ENCODE results near the gene UBASH3A.

UBASH3A gene

DNA sequence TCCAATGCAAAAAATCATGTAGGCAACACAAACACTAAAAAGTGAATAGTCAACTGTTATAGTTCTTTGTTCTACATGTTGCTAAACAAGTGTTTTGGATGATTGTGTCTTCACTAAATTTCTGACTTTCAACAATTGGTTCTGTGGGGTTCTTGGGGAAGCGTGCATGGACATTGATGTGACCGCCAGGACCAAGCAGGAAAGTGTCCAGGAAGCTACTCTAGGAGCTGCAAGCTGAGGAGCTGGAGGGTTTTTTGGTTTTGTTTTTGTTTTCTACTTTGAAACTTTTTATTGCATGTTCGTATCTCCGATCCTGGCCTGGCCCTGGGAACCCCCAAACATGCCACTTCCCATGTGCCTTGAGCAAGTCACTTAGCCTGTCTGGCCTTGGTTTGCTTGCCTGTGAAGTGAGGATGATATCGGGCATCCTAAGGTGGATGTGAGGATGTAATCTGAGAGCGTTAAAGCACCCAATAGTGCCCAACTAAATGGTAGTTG lies 15.8 kb upstream of the UBASH3A start:
- H4K20me1 ChIP-seq (ENCODE audit: insufficient read depth, low read length) = no peaks in the 10 kb centered on the region
- peaks cover 20% of the 10 kb centered on the region for H3K27me3 ChIP-seq (ENCODE audit: insufficient read depth, low read length)
- H3F3A ChIP-seq (ENCODE audit: insufficient read depth, low read length) = no peaks in the 10 kb centered on the region
- H3K27ac ChIP-seq (ENCODE audit: low read depth, low read length, poor library complexity, severe bottlenecking) = no peak overlapping the region
- H3K9ac ChIP-seq (ENCODE audit: low read length) = no peak overlapping the region
- peaks cover 1% of the 10 kb centered on the region for H3K4me1 ChIP-seq (ENCODE audit: insufficient read depth, low read length, severe bottlenecking)
- H3K36me3 ChIP-seq (ENCODE audit: insufficient read depth, low read length) = no peaks in the 10 kb centered on the region
- H3K9me2 ChIP-seq (ENCODE audit: low read depth, low read length) = no peaks in the 10 kb centered on the region
- TF ChIP-seq, protein P1, sequence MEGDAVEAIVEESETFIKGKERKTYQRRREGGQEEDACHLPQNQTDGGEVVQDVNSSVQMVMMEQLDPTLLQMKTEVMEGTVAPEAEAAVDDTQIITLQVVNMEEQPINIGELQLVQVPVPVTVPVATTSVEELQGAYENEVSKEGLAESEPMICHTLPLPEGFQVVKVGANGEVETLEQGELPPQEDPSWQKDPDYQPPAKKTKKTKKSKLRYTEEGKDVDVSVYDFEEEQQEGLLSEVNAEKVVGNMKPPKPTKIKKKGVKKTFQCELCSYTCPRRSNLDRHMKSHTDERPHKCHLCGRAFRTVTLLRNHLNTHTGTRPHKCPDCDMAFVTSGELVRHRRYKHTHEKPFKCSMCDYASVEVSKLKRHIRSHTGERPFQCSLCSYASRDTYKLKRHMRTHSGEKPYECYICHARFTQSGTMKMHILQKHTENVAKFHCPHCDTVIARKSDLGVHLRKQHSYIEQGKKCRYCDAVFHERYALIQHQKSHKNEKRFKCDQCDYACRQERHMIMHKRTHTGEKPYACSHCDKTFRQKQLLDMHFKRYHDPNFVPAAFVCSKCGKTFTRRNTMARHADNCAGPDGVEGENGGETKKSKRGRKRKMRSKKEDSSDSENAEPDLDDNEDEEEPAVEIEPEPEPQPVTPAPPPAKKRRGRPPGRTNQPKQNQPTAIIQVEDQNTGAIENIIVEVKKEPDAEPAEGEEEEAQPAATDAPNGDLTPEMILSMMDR (IDR thresholded peaks at IDR 0.05; ENCODE audit: low read length) = no peak
- no peak for TF ChIP-seq EZH2 (IDR thresholded peaks at IDR 0.05; ENCODE audit: borderline replicate concordance, low read length)
- H3K4me2 ChIP-seq (ENCODE audit: low read length) = no peak overlapping the region
- no peak overlapping the region for H3K4me3 ChIP-seq (ENCODE audit: low read depth, low read length, poor library complexity, severe bottlenecking)
- H2AFZ ChIP-seq (ENCODE audit: low read length) = no peak overlapping the region
- H3K9me3 ChIP-seq (ENCODE audit: low read length) = no peaks in the 10 kb centered on the region
- H3K79me2 ChIP-seq (ENCODE audit: insufficient read depth, low read length) = no peaks in the 10 kb centered on the region

DNA sequence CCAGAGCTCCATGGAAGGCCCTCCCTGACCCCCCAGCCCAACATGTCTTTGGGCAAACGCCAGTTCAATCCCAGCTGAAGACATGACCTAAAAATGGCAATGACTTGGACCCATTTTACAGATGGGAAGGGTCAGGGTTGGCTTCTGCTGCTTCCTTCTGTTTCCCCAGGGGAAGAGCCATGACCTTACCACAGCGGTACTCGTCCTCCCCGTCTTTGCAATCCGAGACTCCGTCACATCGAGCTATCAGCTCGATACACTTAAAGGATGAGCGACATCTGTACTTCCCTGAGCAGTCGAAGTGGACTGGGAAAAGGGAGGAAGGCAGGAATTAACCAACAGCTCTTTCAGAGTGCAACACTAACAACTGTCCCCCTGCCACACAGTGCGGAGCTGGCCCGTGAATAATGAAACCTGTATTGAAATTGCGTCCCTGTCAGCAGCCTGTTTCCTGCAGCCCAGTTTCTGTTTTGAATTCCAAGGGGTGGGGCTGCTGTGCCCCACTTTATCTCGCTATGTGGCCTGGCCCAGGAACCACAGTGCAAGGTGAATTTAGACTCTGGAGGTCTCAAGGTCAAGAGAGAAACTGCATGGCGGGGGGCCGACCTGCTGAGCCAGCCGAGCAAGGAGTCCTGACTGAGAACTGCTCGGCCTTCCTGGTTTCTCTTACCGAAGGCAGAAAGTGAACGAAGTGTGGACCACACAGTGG lies 14.8 kb upstream of the UBASH3A start:
- H3K27me3 ChIP-seq (ENCODE audit: insufficient read depth, low read length) = peaks cover 20% of the 10 kb centered on the region
- no peak overlapping the region for H2AFZ ChIP-seq (ENCODE audit: low read length)
- TF ChIP-seq EZH2 (IDR thresholded peaks at IDR 0.05; ENCODE audit: borderline replicate concordance, low read length) = no peak
- TF ChIP-seq, protein P1 (IDR thresholded peaks at IDR 0.05; ENCODE audit: low read length) = no peak
- peaks cover 8% of the 10 kb centered on the region for H3K4me1 ChIP-seq (ENCODE audit: insufficient read depth, low read length, severe bottlenecking)
- H3K9ac ChIP-seq (ENCODE audit: low read length) = no peak overlapping the region
- H3K79me2 ChIP-seq (ENCODE audit: insufficient read depth, low read length) = no peaks in the 10 kb centered on the region
- no peaks in the 10 kb centered on the region for H4K20me1 ChIP-seq (ENCODE audit: insufficient read depth, low read length)
- no peak overlapping the region for H3K27ac ChIP-seq (ENCODE audit: low read depth, low read length, poor library complexity, severe bottlenecking)
- H3K9me2 ChIP-seq (ENCODE audit: low read depth, low read length) = no peaks in the 10 kb centered on the region
- H3K4me2 ChIP-seq (ENCODE audit: low read length) = no peak overlapping the region
- H3K9me3 ChIP-seq (ENCODE audit: low read length) = no peaks in the 10 kb centered on the region
- no peaks in the 10 kb centered on the region for H3K36me3 ChIP-seq (ENCODE audit: insufficient read depth, low read length)
- no peaks in the 10 kb centered on the region for H3F3A ChIP-seq (ENCODE audit: insufficient read depth, low read length)
- no peak overlapping the region for H3K4me3 ChIP-seq (ENCODE audit: low read depth, low read length, poor library complexity, severe bottlenecking)

DNA sequence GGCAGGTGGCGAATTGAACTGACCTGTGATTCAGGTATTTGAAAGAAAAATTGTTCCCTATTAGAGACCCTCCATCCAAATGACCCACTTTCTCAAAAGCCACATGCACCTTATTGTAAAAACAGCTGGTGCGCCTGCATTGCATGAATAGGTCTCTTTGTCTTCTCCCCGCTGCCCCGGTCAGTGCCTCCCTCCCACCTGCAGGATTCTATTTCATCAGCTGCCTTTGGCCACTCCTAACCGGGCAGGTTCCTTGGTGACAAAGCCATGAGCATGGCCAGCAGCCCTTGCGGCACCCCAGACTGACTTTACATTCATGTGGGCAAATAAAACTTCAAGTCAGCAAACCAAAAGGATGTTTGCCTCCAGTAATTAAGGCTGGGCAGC lies 14.3 kb upstream of the UBASH3A start:
- H3K4me3 ChIP-seq (ENCODE audit: low read depth, low read length, poor library complexity, severe bottlenecking) = no peak overlapping the region
- H3K36me3 ChIP-seq (ENCODE audit: insufficient read depth, low read length) = no peaks in the 10 kb centered on the region
- H3F3A ChIP-seq (ENCODE audit: insufficient read depth, low read length) = no peaks in the 10 kb centered on the region
- no peak for TF ChIP-seq EZH2 (IDR thresholded peaks at IDR 0.05; ENCODE audit: borderline replicate concordance, low read length)
- TF ChIP-seq, protein P1 (IDR thresholded peaks at IDR 0.05; ENCODE audit: low read length) = no peak
- no peak overlapping the region for H3K4me2 ChIP-seq (ENCODE audit: low read length)
- peaks cover 20% of the 10 kb centered on the region for H3K27me3 ChIP-seq (ENCODE audit: insufficient read depth, low read length)
- H3K27ac ChIP-seq (ENCODE audit: low read depth, low read length, poor library complexity, severe bottlenecking) = no peak overlapping the region
- no peak overlapping the region for H3K9ac ChIP-seq (ENCODE audit: low read length)
- no peaks in the 10 kb centered on the region for H4K20me1 ChIP-seq (ENCODE audit: insufficient read depth, low read length)
- H3K4me1 ChIP-seq (ENCODE audit: insufficient read depth, low read length, severe bottlenecking) = peaks cover 8% of the 10 kb centered on the region
- H3K79me2 ChIP-seq (ENCODE audit: insufficient read depth, low read length) = no peaks in the 10 kb centered on the region
- no peaks in the 10 kb centered on the region for H3K9me3 ChIP-seq (ENCODE audit: low read length)
- H3K9me2 ChIP-seq (ENCODE audit: low read depth, low read length) = no peaks in the 10 kb centered on the region
- no peak overlapping the region for H2AFZ ChIP-seq (ENCODE audit: low read length)
